ENCODE measurements around the gene RMP24.
A peak's percentile ranks its signal among the peaks of the same experiment; 100 is the strongest.
"Not testable (repeated sequence)": the region's sequence is repeated elsewhere in the genome, so short reads cannot be mapped to it uniquely, and the experiment has no call there.

The RMP24 gene

DNA sequence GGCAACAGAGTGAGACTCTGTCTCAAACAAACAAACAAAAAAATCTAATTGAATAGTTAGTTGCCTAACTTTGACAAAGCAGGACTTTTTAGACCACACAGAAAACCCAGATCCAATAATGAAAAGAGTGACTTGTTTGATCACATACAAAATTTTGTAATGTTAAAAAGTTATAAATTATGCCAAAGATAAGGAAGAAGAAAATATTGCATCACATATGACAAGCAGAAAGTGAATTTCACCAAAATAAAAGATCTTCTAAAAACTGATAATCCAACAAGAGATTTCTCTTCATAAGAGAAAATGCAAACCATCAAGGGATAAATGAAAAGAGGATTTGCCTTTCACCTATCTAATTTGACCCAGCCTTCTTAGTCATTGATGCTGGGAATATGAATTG is 2.8 kb upstream of the RMP24 start:
- DNase-seq = peak in 1 of 2 experiments; percentile 1

GRCh38 chr18:35971661-35972196 is 750 bp upstream of the RMP24 start:
- peak; percentile 46 to 51 for DNase-seq

DNA sequence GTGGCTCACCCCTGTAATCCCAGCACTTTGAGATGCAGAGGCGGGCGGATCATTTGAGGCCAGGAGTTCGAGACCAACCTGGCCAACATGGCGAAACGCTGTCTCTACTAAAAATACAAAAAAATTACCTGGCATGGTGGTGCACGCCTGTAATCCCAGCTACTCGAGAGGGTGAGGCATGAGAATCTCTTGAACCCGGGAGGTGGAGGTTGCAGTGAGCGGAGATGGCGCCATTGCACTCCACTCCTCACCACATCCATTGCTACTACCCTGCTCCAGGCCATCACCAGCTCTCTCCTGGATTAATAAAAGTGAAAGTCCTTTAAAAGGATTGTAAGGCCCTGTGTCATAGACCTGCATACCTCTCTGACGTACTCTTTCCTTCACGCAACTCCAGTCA is 1.2 kb downstream of the RMP24 start:
- DNase-seq = no peak

DNA sequence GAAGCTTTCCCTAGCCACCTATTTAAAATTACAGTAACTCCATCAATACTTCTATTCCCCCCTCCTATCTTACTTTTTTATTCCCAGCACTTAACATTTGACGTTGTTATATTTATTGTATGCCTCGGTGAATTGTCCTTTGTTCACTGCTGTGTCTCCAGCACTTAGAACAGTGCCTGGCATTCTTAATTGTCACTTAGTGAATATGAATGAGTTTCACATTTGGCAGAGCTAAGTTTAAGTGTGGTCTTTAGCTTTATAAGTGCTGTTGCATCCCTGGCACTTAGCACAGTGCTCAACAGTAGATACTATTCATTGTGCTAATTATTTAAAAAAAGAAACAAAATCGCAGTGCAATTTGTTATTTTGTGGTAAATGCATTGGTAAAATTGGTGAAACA is 1.7 kb downstream of the RMP24 start:
- DNase-seq = no peak

DNA sequence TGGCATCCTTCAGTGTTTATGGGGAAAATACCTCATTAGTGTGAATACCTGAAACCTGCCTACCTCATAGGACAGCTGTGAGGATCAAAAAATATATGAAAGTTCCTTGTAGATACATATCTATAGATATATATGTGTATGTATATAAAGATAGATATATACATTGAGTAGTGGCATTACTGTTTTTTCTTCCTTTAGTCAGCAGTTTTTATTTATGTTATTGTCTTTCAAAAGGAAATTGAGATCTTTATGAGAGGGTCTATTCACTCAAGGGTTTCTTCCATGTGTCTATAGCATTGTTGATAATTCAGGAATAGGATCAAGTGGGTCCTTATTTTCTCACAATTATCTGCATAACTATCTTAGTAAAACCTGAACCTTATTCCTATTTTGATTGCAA is 6.6 kb downstream of the RMP24 start:
- DNase-seq = no peak

GRCh38 chr18:35982409-35983114 is 10.1 kb downstream of the RMP24 start:
- no peak for DNase-seq

DNA sequence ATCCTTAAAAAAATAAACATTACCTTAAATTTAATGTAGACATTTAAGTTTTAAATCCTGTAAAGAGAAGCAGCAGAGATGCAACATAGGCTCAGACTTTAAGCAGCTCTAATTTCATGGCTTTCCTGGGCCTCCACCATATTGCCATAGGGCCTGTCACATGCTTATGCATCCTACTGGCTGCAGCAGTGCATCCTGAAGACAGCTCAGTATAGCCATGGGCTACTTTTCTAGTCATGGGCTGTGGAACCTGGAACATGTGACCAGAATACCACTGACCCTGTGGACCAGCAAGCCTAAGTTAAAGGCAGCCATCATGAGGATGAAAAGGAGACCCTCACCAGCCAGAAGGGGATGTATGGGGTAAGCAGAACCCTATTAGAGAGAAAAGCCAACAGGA is 10.7 kb downstream of the RMP24 start:
- DNase-seq = no peak

GRCh38 chr18:35983818-35984217 is 11.3 kb downstream of the RMP24 start:
- DNase-seq = no peak

DNA sequence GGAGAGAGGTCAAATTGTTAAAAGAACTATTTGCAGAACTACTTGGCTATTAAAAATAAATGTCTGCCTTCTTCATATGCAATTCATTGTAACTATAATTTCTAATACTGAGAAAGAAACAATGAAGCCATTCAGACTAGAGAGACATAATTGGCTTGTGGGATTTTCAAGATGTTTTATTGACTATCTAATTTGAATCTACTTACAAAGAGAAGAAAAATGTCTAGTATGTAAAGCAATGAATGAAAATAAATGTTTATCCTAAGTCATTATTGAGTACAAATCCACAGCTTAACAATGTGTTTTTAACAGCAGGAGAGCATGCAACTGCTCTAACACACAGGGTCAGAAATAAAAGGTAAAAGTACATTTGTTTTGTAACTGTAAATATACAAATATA is 19.2 kb downstream of the RMP24 start:
- DNase-seq = no peak

GRCh38 chr18:35993013-35993412 is 20.5 kb downstream of the RMP24 start:
- no peak for DNase-seq

DNA sequence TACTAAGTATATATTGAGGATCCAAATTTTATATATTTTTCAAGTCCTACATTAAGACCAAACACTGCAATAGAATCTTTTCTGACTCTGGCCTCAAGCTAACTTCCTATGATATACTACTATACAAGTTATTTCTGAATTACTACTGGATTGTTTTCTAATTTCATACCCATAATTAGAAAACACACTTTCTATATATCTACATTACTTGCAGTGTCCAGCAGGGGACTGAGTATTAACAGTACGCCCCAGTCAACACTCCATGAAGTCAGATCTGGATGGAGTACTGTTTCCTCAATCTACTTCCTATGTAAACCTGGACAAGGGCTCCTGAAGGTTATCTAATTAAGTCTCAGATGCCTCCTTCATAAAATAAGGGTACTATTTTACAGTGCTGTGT is 26.5 kb downstream of the RMP24 start:
- DNase-seq = peak; percentile 2 to 36

DNA sequence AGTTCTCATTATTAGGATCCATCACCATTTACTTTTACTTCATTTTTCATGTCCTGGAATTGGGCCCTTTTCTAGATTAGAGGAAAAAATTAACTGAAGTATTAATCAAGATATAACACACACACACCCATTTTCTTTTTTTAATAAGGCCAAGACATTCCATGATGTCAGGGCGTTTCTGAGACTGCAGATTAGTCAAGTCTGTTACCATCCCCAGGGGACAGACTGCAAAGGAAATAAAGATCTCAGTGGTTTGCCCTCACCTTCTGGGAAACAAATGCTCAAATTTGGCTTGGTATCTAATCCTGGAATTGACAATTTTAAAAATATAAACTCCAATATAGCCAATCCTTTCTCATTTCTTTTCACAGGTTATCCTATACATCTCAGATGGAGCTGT is 27.4 kb downstream of the RMP24 start:
- no peak for DNase-seq

- no peak for DNase-seq
These were observed 34.5 kb downstream of the RMP24 start for GRCh38 chr18:36006997-36007396.

DNA sequence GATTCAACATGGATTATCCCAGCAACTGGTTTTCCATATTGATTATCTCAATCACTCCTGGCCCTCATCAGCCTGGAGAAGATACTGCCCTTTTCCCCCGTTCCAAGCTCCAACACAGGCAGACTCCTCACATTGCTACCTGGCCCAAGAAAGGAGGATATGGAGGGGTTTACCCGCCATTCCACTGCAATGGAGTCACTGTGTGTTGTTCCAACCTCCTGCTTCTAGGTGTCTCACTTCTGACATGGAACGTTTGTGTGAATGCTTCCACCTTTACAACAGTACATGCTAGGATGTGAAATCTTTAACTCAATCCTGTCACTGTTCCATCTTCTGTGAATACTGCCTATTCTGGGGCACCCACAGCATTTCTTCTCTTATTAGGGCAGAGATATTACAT is 36.7 kb downstream of the RMP24 start:
- no peak for DNase-seq

GRCh38 chr18:36012891-36013290 is 40.4 kb downstream of the RMP24 start:
- DNase-seq = no peak

- DNase-seq = no peak
These were observed 43.1 kb downstream of the RMP24 start for GRCh38 chr18:36015629-36016028.

DNA sequence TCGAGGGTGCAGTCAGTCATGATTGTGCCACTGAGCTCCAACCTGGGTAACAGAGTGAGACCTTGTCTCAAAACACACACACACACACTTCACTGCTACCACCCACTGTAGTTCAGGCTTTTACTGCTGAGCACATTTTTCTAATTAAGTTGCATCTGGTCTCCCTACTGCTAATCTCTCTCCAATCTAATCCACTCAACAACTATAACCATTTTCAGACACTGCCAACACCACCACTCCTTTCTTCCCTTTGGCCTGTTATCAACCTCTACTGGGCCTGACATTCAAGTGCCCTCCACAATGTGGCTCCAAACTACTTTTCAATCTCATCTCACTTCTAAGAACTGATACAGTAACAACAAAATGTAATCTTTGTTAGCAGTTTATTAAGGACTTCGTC is 44.8 kb downstream of the RMP24 start:
- no peak for DNase-seq

- DNase-seq = no peak
These were observed 47.8 kb downstream of the RMP24 start for GRCh38 chr18:36020174-36020711.

DNA sequence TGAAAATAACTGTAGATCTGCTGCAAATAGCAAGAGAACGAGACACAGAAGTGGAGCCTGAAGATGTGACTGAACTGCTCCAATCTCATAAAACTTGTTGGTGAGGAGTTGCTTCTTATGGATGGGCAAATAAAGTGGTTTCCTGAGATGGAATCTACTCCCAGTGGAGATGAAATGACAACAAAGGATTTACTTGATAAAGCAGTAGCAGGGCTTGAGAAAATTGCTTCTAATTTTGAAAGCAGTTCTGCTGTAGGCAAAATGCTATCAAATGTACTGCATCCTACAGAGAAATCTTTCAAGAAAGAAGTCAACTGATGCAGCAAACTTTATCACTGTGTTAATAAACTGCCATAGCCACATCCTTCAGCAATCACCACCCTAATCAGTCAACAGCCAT is 50.9 kb downstream of the RMP24 start:
- DNase-seq = no peak

GRCh38 chr18:36024241-36024640 is 51.8 kb downstream of the RMP24 start:
- DNase-seq = not testable (repeated sequence)

- DNase-seq = no peak
These were observed 52.5 kb downstream of the RMP24 start for GRCh38 chr18:36025025-36025424.

GRCh38 chr18:36028859-36029258 is 56.4 kb downstream of the RMP24 start:
- DNase-seq = no peak

Data from AML-193 (cell line).